Activated CD8-positive, alpha-beta memory T cell treated with anti-CD3 and anti-CD28 coated beads, Interleukin-2, amount 50 U/mL, for 24 hours (primary cell): Measurements from ENCODE around the gene AMFR.

ENCODE experiments used
- DNase-seq: peaks from one replicate; pipeline ENCODE4 v3.0.0-alpha.2; 2020; ENCODE audit errors: extremely low read depth

The AMFR gene

GRCh38 chr16:56347166-56347565, 78.2 kb downstream of the AMFR start:
- no peak for DNase-seq

DNA sequence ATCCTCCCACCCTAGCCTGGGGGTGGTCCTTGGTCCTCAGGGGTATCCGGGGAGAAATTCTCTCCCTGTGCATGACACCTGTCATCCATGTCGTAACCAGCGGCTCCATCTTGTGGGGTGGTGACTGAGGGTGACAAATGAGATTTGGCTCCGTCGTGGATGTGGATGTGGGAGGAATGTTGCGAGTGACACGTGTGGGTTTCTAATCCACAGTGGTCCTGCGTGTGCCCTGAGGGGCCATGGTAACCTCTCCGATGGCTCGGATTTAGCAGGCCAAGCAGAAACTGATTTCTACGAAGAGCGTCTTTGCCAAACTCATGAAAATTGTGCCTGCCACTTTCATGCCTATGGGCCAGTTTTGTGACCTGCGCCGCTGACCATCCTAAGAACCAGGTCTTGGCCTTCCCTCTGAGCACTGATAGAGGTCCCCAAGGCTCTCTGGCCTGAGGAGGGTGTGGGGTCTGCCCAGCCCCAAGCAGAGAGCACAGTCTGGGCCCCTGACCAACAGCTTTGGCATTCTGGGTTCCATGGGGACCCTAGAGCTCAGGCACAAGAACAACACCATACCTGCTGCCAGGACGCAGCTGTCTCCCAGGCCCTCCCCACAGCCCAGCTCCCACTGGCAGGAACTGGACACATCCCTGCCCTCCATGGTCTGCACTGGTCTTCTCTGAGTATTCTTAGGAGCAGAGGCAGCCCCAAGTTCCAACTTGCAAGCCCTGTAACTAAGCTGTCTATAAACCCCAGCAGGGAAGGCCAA, 79.0 kb downstream of the AMFR start:
- DNase-seq: no peak

- no peak for DNase-seq
Observed at GRCh38 chr16:56345406-56346050, 79.8 kb downstream of the AMFR start.

DNA sequence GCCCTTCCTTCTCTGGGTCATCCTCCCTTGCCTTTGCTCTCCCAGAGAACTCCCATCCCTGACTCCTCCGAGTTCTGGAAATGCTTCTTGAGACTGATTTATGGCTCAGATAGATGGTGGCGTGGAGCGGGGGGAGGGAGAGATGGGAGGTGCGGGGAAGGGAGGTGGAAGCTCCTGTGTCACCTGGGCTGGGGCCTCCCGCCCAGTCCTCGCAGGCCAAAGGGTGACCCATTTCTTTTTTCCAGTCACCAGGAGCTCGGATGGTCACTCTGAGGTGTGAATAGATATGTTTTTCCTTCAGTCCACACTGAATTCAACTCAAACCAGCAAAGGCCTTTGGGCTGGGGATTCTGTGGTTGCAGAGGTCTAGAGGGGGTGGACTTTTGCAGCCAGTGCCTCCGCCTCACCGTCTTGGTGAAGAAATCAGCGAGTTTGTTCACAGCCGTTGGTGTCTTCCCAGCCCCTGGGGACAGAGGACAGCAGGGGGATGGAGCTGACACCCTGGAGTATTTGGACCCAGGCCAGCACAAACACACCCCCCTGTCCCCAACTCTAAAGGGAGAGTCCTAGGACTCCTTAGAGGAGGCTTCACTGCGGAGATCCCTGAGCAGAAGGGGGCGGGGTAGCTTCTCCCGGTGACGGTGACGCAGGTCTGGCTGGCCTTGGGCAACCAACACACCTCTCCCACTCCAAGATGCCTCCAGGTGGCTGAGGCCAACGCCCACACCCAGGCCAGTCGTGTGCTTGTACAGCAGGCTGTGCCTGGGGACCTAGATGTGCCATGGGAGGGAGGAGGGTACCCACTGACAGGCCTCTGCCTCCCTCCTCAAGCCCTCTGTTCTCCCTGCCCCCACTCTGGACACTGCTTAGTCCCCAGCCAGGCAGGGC, 80.6 kb downstream of the AMFR start:
- no peak for DNase-seq

- DNase-seq: no peak
Observed at GRCh38 chr16:56343661-56344517, 81.5 kb downstream of the AMFR start.

- no peak for DNase-seq
Observed at GRCh38 chr16:56341656-56342399, 83.5 kb downstream of the AMFR start.

DNA sequence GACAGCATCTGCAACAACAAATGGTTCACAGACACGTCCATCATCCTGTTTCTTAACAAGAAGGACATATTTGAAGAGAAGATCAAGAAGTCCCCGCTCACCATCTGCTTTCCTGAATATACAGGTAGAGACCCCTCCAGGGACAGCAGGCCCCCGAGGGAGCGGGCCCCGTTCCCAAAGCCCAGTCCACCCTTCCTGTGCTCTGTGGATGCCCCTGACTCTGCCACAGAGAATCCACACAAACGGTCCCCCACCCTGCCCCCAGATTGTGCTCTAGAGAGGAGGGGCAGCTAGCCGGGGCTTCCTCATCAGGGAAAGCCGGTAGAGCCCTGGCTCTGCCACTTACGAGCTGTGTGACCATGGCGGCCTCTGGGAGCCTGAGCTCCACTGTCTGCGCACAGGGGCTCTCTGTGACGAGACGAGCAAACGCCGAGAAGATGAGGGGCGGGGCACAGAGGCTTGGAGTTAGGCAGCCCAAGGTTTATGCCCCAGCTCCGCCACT, 84.4 kb downstream of the AMFR start:
- no peak for DNase-seq

DNA sequence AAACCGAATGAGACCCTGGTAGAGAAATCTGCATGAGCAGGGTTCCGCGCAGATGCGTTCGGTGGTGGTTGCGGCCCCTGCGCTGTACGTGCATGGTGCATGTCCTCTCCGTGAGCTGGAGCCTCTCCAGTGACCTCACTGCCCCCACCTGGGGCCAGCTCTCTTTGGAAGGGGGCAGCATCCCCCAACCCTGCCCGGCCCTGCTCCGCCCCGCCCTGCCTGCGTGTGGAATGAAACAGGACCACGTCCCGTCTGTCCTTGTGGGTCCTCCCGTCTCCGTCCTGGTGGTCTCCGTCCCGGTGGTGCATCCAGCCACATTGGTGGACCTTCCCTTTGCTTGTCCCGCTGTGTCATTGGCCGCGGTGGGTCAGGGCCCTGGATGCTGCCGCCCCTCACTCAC, 84.9 kb downstream of the AMFR start:
- no peak for DNase-seq

DNA sequence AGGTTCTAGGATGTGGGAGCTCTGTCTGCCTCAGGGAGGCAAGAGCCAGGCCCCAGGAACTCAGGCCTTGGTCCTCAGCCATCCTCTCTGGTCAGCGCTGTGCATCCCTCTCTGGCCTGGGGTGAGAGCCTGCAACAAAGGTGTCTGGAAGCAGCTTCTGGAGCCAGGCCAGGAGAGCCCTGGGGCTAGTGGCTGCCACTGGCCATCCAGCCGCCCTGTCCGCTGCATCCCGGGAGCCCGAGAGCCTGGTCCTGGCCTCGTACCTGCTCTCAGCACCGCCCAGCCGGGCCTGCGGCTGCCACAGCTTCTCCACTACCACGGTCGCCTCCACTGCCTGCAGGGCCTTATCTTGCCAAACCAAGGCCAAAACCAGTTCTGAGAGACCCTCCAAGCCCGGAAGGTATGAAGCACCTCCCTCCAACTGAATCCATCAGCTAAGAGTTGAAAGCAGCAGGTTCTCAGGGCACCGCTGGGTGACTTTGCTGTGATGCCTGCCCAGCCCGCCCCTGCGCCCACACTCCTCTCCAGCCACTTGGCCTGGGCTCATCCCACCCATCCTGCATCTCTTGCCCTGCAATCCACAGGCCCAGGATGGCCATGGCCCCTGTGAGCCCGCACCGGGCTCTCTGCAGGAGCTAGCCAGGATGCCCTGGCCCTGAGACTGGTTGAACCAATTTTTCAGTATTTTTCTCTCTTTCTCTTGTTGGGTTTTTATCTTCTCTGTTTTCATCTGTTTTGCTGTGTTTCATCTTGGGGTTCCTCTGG, 85.7 kb downstream of the AMFR start:
- no peak for DNase-seq

DNA sequence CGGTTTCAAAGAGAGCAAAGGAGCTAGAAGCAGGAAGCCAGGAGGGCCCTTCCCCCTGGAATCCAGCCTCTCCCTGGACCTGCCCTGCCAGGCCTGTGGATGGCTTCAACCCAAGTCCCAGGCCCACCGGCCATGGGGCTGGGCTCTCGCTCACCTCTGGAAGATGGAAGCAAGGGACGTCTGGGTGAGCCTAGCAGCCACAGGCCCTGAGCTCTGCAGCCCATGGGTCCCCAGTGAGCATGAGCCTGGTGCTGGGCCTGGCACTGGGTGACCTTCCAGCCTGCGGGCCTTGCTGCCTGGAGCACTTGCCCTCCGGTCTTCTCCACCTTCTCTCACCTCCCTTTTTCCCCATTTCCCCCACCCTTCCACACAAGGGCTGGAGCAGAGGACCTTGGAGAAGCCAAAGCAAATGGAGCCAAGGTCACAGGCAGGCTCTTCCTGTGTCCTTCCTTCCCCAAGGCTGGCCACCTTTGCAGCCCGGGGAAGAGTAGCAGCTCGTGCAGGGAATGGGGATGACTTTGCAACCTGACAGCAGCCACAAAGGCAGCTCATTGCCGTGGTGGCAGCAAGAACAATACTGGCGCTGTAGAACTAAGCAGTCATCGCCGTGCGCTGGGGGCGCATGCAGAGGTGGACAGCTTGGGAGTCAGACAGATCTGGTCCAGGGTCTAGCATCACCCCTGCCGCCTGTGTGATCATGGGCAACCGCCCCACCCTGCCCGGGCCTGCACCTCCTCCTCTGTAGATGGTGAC, 86.6 kb downstream of the AMFR start:
- no peak for DNase-seq

GRCh38 chr16:56337858-56338325, 87.5 kb downstream of the AMFR start:
- DNase-seq: no peak

DNA sequence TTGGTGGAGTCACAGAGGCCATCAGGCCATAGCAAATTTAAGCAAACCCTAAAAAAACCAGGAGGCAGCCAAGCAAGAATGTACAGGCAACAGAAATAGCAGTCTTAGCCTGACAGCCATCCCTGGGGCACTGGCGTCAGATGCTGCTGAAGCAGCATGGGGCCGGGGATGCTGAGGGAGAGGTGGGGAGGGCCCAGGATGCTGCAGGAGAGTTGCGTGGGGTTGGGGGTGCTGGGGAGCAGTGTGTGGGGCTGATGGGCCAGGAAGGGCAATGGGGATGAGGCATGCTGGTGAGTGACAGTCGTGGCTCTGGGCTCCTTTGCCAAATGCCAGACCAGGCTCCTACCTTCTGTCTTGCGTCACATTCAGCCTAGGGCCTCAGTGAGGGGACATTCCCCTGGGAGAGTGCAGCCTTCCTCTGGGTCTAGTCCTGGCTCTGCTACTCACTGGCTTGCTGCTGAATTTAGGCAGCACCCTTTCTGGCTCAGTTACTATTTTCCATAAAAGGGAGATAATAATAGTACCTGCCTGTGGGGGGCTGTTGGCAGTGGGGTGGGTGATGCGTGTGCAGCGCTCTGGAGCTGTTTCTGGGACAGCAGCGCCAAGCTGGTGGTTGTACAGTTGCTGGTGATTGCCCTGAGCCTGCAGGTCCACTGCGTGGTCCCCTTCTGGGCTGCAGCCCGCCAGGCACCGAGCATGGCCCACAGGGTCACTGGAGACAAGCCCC, 88.1 kb downstream of the AMFR start:
- no peak for DNase-seq

GRCh38 chr16:56336711-56337110, 88.6 kb downstream of the AMFR start:
- no peak for DNase-seq

DNA sequence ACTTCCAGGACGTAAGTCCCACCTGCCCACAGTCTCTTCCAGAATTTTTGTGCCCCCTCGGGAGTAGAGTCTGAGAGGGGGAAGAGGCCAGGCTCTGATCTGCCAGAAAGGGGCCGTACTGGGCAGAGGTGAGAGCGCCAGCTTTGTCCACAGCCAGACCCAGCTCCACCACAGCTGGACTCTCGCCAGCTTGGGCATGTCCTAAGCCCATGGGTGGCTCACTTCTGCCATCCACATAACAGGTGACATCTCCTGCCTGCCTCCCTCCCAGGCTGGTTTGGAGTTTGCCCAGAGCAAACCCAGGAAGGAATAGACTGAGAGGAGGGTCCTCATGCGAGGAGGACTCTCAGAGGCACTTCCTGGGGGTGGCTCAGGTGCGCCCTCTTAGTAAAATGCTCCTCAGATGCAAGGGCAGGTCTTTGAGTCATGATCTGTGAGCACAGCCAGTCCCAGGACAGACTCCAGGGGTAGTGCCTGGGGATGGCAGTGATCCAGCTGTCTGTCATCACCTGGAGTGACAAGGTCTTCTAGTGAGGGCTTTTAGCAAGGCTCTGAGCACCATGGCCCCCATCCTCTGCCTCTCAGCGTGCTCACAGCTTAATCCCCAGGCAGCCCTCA, 89.2 kb downstream of the AMFR start:
- DNase-seq: no peak

- DNase-seq: no peak
Observed at GRCh38 chr16:56334761-56335160, 90.6 kb downstream of the AMFR start.

DNA sequence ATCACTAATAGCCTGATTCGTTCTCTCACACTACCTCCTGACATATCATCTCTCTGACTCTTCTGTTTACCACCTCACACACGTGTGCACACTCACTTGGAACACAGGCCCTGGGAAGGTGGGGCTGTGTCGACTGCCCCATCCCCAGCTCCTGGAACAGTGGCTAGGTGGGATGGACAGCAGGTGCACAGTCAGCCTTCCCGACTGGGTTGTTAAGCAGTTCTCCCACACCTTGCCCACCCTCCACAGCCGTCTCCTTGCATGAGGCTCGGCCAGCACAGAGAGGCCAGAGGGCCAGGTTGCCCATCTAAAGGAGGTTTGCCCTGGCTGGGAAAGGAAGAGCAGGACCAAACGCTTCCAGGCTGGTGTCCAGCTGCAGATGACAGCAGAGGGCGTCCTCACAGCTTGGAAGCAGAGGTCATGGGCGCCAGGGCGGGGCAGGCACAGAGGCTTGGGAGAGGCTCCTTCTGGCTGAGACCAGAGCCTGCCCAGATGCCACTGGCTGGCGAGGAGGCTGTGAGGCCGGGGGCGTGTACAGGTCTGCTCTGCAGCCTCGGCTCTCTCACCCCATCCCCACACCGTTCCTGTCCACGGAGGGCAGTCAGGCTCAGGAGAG, 92.8 kb downstream of the AMFR start:
- DNase-seq: no peak

- no peak for DNase-seq
Observed at GRCh38 chr16:56331915-56332314, 93.4 kb downstream of the AMFR start.

DNA sequence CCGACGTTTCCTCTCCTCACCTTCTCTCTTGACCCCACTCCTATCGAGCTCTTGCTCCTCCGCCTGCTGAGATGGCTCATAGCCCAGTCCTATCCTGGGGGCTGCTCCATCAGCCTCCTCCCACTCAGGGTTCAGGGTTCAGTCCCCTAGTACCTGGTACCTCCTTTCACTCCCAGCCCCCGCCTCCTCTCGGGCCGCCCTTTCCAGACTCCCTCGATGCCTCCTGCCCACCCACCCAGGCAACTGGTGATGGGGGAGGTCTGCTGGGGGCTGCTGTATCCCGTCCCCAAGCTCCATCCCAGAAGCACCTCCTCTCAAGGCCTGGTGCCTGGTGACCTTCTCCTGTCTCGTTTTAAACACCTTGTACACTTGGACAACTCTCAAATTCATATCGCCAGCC, 93.9 kb downstream of the AMFR start:
- no peak for DNase-seq
